ENCODE results near the gene B4GALNT3. TPM values are rescaled to one million over a fixed set of nuclear protein-coding genes. Genes with fewer than 3 reads are reported as not detected.

B4GALNT3 gene
- total and polyA plus RNA-seq, 2 experiments from 2014 or later = 2.8 to 15.8 TPM

GRCh38 chr12:568486-568885, 108.7 kb downstream of the B4GALNT3 start:
- no peaks in the 10 kb centered on the region; the same call in 2 of the 3 replicates for H3K36me3 Mint-ChIP-seq (ENCODE audit: low read depth)

GRCh38 chr12:569091-569676, 109.4 kb downstream of the B4GALNT3 start:
- Histone ChIP-seq H3K4me1 (ENCODE audit: insufficient read depth) (peaks cover 7% of the 10 kb centered on the region; the same call in 1 of the 2 replicates), H3K27me3 (ENCODE audit: insufficient read depth) (no peaks in the 10 kb centered on the region), H3K9me2 (ENCODE audit: insufficient read depth) (no peaks in the 10 kb centered on the region), H3K36me3 (ENCODE audit: insufficient read depth) (no peaks in the 10 kb centered on the region), H3K4me3 (peak overlapping the region; percentile 92), H4K20me1 (replicated peaks; ENCODE audit: insufficient read depth) (no peaks in the 10 kb centered on the region), H3K4me2 (peak overlapping the region; percentile 99), H2AFZ (peak overlapping the region; percentile 100), H3F3A (replicated peaks; ENCODE audit: low read depth) (0 out of 2 replicates have a peak, but pooled peaks cover 3% of the 10 kb centered on the region), H3K79me2 (replicated peaks; ENCODE audit: insufficient read depth) (no peaks in the 10 kb centered on the region), H3K27ac (ENCODE audit: low read depth) (no peak overlapping the region)
- peak overlapping the region; percentile 82 for H3K4me3 Mint-ChIP-seq
- H3K27me3 Mint-ChIP-seq (ENCODE audit: insufficient read depth, low read depth, poor library complexity) = peaks cover 9% of the 10 kb centered on the region
- H3K27ac Mint-ChIP-seq = no peak overlapping the region
- ATAC-seq = peak; percentile 1; the same call in 1 of the 3 replicates
- DNase-seq (ENCODE audit: low spot score) = no peak
- H3K36me3 Mint-ChIP-seq (ENCODE audit: low read depth) = no peaks in the 10 kb centered on the region; the same call in 2 of the 3 replicates
- H3K9me3 Mint-ChIP-seq = no peaks in the 10 kb centered on the region; the same call in 2 of the 3 replicates
- peaks cover 8% of the 10 kb centered on the region; the same call in 2 of the 3 replicates for H3K4me1 Mint-ChIP-seq
- TF ChIP-seq NANOG (IDR thresholded peaks at IDR 0.05; ENCODE audit: borderline replicate concordance) = no peak
- TF ChIP-seq ZNF462 (CRISPR knock-in tag; IDR thresholded peaks at IDR 0.05) = no peak
- no peak for TF ChIP-seq JUNB (IDR thresholded peaks at IDR 0.05; ENCODE audit: unreplicated experiment)
- no peak for TF ChIP-seq POLR2AphosphoS5 (IDR thresholded peaks at IDR 0.05; ENCODE audit: low read depth)
- TF ChIP-seq REST (IDR thresholded peaks at IDR 0.05; ENCODE audit: unreplicated experiment) = no peak
- TF ChIP-seq ZNF331 (CRISPR knock-in tag; IDR thresholded peaks at IDR 0.05; ENCODE audit: low read depth) = no peak
- TF ChIP-seq CTCF (conservative IDR thresholded peaks at IDR 0.05; ENCODE audit: low read depth in 2 of 2) = no peak
- no peak for TF ChIP-seq CREB1 (CRISPR knock-in tag; IDR thresholded peaks at IDR 0.05; ENCODE audit: low read depth)
- no peak for TF ChIP-seq STAT1 (IDR thresholded peaks at IDR 0.05; ENCODE audit: unreplicated experiment)

More at GRCh38 chr12:568486-568885, 108.7 kb downstream of the B4GALNT3 start:
- H3K27ac Mint-ChIP-seq = no peak overlapping the region
- Histone ChIP-seq H3K4me1 (ENCODE audit: insufficient read depth) (peaks cover 7% of the 10 kb centered on the region; the same call in 1 of the 2 replicates), H3K9me2 (ENCODE audit: insufficient read depth) (no peaks in the 10 kb centered on the region), H3K27me3 (ENCODE audit: insufficient read depth) (no peaks in the 10 kb centered on the region), H3K27ac (ENCODE audit: low read depth) (no peak overlapping the region), H3F3A (replicated peaks; ENCODE audit: low read depth) (0 out of 2 replicates have a peak, but pooled peaks cover 3% of the 10 kb centered on the region), H3K79me2 (replicated peaks; ENCODE audit: insufficient read depth) (no peaks in the 10 kb centered on the region), H4K20me1 (replicated peaks; ENCODE audit: insufficient read depth) (no peaks in the 10 kb centered on the region), H3K4me2 (no peak overlapping the region), H3K4me3 (no peak overlapping the region), H3K36me3 (ENCODE audit: insufficient read depth) (no peaks in the 10 kb centered on the region), H2AFZ (no peak overlapping the region)
- ATAC-seq (no peak), DNase-seq (ENCODE audit: low spot score) (no peak)
- H3K9me3 Mint-ChIP-seq = no peaks in the 10 kb centered on the region; the same call in 2 of the 3 replicates
- TF ChIP-seq NANOG (IDR thresholded peaks at IDR 0.05; ENCODE audit: borderline replicate concordance) = no peak
- peaks cover 8% of the 10 kb centered on the region; the same call in 2 of the 3 replicates for H3K4me1 Mint-ChIP-seq
- H3K27me3 Mint-ChIP-seq (ENCODE audit: insufficient read depth, low read depth, poor library complexity) = peaks cover 13% of the 10 kb centered on the region
- no peak overlapping the region for H3K4me3 Mint-ChIP-seq
